Measurements from ENCODE around the gene RANBP1. TPM values are rescaled to one million over a fixed set of nuclear protein-coding genes. Genes with fewer than 3 reads are reported as not detected.

Gene RANBP1
- total and polyA plus RNA-seq, 2 of the 8 experiments (the other 6 are each of a cell fraction or from before 2014, with no cell fraction given) = 343 to 484 TPM

DNA sequence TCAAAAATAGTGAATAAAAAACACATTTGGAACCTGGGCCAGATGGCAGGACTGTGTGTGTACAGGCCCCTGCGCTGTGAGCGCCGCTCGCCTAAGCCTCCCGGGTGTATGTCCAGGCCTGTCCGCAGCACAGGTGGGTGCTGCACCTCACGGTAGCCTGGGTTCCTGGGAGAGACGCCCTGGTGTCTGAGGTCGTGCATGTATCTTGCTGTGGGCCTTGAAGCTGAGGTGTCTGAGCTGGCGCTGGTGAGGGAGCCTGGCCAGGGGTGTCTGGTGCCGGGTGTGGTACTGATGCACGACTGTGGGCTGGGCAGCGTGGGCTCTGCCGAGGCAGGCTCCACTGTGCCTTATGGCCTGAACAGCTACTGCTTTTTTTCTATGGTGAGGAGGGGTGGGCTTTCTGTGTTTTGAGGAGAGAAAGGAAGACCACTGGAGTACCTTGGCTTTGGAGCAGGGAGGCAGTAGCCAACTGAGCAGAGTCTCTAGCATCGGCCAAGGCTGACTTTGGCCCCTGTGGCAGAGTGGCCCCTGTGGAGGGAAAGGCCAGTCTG lies 11.5 kb downstream of the RANBP1 start (continued):
- TF ChIP-seq, protein P1, sequence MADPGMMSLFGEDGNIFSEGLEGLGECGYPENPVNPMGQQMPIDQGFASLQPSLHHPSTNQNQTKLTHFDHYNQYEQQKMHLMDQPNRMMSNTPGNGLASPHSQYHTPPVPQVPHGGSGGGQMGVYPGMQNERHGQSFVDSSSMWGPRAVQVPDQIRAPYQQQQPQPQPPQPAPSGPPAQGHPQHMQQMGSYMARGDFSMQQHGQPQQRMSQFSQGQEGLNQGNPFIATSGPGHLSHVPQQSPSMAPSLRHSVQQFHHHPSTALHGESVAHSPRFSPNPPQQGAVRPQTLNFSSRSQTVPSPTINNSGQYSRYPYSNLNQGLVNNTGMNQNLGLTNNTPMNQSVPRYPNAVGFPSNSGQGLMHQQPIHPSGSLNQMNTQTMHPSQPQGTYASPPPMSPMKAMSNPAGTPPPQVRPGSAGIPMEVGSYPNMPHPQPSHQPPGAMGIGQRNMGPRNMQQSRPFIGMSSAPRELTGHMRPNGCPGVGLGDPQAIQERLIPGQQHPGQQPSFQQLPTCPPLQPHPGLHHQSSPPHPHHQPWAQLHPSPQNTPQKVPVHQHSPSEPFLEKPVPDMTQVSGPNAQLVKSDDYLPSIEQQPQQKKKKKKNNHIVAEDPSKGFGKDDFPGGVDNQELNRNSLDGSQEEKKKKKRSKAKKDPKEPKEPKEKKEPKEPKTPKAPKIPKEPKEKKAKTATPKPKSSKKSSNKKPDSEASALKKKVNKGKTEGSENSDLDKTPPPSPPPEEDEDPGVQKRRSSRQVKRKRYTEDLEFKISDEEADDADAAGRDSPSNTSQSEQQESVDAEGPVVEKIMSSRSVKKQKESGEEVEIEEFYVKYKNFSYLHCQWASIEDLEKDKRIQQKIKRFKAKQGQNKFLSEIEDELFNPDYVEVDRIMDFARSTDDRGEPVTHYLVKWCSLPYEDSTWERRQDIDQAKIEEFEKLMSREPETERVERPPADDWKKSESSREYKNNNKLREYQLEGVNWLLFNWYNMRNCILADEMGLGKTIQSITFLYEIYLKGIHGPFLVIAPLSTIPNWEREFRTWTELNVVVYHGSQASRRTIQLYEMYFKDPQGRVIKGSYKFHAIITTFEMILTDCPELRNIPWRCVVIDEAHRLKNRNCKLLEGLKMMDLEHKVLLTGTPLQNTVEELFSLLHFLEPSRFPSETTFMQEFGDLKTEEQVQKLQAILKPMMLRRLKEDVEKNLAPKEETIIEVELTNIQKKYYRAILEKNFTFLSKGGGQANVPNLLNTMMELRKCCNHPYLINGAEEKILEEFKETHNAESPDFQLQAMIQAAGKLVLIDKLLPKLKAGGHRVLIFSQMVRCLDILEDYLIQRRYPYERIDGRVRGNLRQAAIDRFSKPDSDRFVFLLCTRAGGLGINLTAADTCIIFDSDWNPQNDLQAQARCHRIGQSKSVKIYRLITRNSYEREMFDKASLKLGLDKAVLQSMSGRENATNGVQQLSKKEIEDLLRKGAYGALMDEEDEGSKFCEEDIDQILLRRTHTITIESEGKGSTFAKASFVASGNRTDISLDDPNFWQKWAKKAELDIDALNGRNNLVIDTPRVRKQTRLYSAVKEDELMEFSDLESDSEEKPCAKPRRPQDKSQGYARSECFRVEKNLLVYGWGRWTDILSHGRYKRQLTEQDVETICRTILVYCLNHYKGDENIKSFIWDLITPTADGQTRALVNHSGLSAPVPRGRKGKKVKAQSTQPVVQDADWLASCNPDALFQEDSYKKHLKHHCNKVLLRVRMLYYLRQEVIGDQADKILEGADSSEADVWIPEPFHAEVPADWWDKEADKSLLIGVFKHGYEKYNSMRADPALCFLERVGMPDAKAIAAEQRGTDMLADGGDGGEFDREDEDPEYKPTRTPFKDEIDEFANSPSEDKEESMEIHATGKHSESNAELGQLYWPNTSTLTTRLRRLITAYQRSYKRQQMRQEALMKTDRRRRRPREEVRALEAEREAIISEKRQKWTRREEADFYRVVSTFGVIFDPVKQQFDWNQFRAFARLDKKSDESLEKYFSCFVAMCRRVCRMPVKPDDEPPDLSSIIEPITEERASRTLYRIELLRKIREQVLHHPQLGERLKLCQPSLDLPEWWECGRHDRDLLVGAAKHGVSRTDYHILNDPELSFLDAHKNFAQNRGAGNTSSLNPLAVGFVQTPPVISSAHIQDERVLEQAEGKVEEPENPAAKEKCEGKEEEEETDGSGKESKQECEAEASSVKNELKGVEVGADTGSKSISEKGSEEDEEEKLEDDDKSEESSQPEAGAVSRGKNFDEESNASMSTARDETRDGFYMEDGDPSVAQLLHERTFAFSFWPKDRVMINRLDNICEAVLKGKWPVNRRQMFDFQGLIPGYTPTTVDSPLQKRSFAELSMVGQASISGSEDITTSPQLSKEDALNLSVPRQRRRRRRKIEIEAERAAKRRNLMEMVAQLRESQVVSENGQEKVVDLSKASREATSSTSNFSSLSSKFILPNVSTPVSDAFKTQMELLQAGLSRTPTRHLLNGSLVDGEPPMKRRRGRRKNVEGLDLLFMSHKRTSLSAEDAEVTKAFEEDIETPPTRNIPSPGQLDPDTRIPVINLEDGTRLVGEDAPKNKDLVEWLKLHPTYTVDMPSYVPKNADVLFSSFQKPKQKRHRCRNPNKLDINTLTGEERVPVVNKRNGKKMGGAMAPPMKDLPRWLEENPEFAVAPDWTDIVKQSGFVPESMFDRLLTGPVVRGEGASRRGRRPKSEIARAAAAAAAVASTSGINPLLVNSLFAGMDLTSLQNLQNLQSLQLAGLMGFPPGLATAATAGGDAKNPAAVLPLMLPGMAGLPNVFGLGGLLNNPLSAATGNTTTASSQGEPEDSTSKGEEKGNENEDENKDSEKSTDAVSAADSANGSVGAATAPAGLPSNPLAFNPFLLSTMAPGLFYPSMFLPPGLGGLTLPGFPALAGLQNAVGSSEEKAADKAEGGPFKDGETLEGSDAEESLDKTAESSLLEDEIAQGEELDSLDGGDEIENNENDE (IDR thresholded peaks at IDR 0.05; ENCODE audit: insufficient replicate concordance, low read length) = no peak
- peak in 1 of 2 experiments; percentile 52; a peak in 1 of 3 replicates for TF ChIP-seq POLR2A (IDR thresholded peaks at IDR 0.05; ENCODE audit: control extremely low read depth in 1 of 2, low read depth in 2 of 2, low read length in 2 of 2)
- no peak for TF ChIP-seq BRCA1 (IDR thresholded peaks at IDR 0.05; ENCODE audit: low read depth, low read length)
- no peak for TF ChIP-seq RFX5 (IDR thresholded peaks at IDR 0.05; ENCODE audit: borderline replicate concordance, low read depth, low read length)
- TF ChIP-seq POLR2AphosphoS5 (IDR thresholded peaks at IDR 0.05; ENCODE audit: low read depth, low read length) = peak; percentile 77; the same call in 1 of the 2 replicates
- TF ChIP-seq SP2 (IDR thresholded peaks at IDR 0.05; ENCODE audit: low read length) = no peak
- no peak for TF ChIP-seq SP4 (IDR thresholded peaks at IDR 0.05; ENCODE audit: low read length)

Measured in H1 (cell line).